ENCODE measurements around the gene LRRC55.

GRCh38 chr11:57134284-57134683 is 47.5 kb upstream of the LRRC55 start:
- TF ChIP-seq CTCF (IDR thresholded peaks at IDR 0.05; ENCODE audit: extremely low read depth in 1 of 2, insufficient read depth in 1 of 2, low read depth in 1 of 2, low read length in 2 of 2) = no peak
- no peak for TF ChIP-seq MAX (IDR thresholded peaks at IDR 0.05; ENCODE audit: insufficient read depth, insufficient read length)
- TF ChIP-seq EZH2 (IDR thresholded peaks at IDR 0.05; ENCODE audit: borderline replicate concordance, low read depth, low read length, severe bottlenecking) = no peak

Measured in endothelial cell of umbilical vein (primary cell).